T-helper 2 cell treated with Interferon-gamma antibody and Interleukin-4, amounts not matched to agents 5 μg/mL and 100 μg/mL, for 36 hours (primary cell): ENCODE data around the gene ARHGEF33.
A peak's percentile ranks its signal among the peaks of the same experiment; 100 is the strongest.
"Not testable (repeated sequence)": the region's sequence is repeated elsewhere in the genome, so short reads cannot be mapped to it uniquely, and the experiment has no call there.

Source experiments
- DNase-seq: peaks from one replicate; pipeline ENCODE4 v3.0.0; 2021; ENCODE audit warnings: low spot score
- H3K27ac Mint-ChIP-seq: one replicate; pipeline ENCODE4 v1.8.0; 2021; ENCODE audit warnings: mild to moderate bottlenecking, mixed read lengths
- H3K27me3 Mint-ChIP-seq: one replicate; pipeline ENCODE4 v1.8.0; 2021; ENCODE audit warnings: low read depth, mixed read lengths
- H3K36me3 Mint-ChIP-seq: one replicate; pipeline ENCODE4 v1.8.0; 2021; ENCODE audit warnings: low read depth, mixed read lengths
- H3K4me1 Mint-ChIP-seq: one replicate; pipeline ENCODE4 v1.8.0; 2021; ENCODE audit warnings: low read depth, mixed read lengths
- H3K4me3 Mint-ChIP-seq: one replicate; pipeline ENCODE4 v1.8.0; 2022; ENCODE audit warnings: mild to moderate bottlenecking, moderate library complexity, mixed read lengths
- H3K9me3 Mint-ChIP-seq: one replicate; pipeline ENCODE4 v1.8.0; 2021; ENCODE audit warnings: mixed read lengths

ARHGEF33 gene

DNA sequence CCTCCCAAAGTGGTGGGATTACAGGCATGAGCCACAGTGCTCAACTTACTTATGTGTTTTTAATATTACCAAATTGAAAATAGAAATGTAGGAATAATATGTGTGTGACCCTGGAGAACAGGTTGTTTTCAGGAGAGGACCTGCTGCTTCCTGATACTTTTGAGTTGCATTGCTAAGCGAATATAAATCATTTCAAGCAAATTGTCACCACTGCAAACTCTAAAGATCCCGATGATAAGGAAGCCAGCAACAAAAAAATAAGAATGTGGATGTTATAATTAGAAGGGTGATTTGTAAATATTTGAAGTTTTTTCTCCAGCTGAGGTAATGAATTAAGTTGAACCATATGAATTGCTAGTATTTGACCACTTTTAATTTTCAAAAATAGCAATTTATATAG, 40.9 kb downstream of the ARHGEF33 start:
- H3K27me3 Mint-ChIP-seq, result peaks cover 19% of the 10 kb centered on the region
- DNase-seq, result no peak
- no peaks in the 10 kb centered on the region for H3K9me3 Mint-ChIP-seq
- no peaks in the 10 kb centered on the region for H3K36me3 Mint-ChIP-seq
- no peak overlapping the region for H3K4me3 Mint-ChIP-seq
- H3K4me1 Mint-ChIP-seq, result no peaks in the 10 kb centered on the region
- H3K27ac Mint-ChIP-seq, result no peak overlapping the region

DNA sequence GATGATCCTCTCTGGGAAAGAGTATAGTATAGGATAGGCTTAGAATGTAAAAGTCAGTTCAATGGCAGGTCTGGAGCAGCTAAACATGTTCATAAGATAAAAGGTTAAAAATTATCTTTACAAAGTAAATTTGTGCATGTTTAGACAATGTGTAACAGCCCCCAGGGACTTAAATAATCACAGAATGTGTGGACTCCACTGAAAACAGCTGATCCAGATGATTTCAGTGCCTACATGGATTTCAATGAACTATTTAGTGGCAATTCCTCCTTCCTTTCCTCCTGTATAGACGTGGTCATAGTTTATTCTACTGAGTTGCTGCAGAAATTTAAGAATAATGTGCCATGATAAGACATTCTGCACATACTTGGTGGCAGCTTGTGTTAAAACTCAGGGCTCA, 42.9 kb downstream of the ARHGEF33 start:
- Mint-ChIP-seq H3K4me3 (no peak overlapping the region), H3K27ac (no peak overlapping the region), H3K27me3 (peaks cover 10% of the 10 kb centered on the region), H3K9me3 (no peaks in the 10 kb centered on the region), H3K4me1 (no peaks in the 10 kb centered on the region), H3K36me3 (no peaks in the 10 kb centered on the region)
- DNase-seq, result no peak

DNA sequence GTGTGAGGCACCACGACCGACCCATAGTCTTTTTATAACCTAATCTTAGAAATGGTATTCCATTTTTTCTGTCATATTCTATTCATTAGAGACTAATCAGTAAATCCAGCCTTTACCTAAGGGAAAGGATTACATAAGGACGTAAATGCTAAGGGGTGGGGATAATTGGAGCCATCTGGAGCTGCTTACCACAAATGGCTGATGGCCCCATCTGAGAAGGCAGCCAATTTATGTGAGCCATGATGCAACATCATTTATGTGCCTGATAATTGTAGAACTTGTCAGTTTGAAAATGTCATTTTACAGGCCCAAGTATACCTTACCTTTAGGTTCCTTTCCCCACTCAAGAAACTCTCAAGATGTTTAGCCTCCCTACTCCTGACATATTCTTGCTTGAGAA, 44.0 kb downstream of the ARHGEF33 start:
- Mint-ChIP-seq H3K9me3 (no peaks in the 10 kb centered on the region), H3K4me1 (no peaks in the 10 kb centered on the region), H3K36me3 (no peaks in the 10 kb centered on the region), H3K4me3 (no peak overlapping the region), H3K27me3 (peaks cover 5% of the 10 kb centered on the region), H3K27ac (no peak overlapping the region)
- no peak for DNase-seq

DNA sequence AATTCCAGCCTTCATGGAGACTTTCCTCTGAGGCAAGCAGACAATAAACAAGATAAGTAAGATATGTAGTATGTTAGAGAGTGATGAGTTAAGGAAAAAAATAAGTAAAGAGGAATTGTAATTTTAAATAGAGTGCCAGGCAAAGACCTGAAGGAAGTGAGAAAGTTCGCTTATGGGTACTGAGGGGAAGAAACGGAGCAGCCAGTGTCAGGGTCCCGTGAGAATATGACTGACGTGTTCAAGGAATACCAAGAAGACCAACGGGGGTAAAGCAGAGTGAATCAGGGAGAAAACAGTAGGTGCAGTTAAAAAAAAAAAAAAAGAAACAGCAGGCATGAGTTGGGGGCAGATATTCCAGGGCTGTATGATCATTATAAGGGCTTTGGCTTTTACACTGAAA, 45.1 kb downstream of the ARHGEF33 start:
- Mint-ChIP-seq H3K36me3 (no peaks in the 10 kb centered on the region), H3K4me1 (no peaks in the 10 kb centered on the region), H3K4me3 (no peak overlapping the region), H3K27me3 (peaks cover 3% of the 10 kb centered on the region), H3K27ac (no peak overlapping the region), H3K9me3 (no peaks in the 10 kb centered on the region)
- DNase-seq, result no peak

DNA sequence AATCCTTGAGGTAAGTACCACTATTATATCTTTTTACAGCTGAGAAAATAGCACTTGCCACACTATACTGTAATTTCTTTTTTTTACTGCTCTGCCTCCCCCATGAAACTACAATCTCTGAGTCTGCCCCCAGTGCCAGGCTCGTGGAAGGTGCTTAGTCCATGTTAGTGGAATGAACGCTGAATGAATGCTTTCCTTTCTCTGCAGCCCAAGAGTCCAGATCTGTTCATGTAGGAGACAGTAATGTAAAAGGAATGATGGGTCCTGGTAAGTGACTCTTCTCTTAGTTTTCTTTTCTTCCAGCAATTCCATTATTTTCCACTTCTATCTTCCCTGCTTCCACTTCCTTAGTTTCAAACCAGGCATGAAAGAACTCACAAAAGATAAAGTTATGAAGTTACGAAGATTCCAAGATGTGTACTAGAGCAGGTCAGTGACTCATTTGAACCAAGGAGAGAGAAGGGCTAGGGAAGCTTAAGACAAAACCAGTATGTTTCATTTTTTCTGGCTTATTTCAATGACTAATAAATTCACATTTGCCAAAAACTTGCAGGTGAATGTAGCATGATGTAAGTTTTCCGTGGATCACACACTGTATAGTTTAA, 46.0 kb downstream of the ARHGEF33 start:
- Mint-ChIP-seq H3K4me3 (no peak overlapping the region), H3K27ac (no peak overlapping the region), H3K9me3 (no peaks in the 10 kb centered on the region), H3K27me3 (peaks cover 5% of the 10 kb centered on the region), H3K4me1 (no peaks in the 10 kb centered on the region), H3K36me3 (no peaks in the 10 kb centered on the region)
- DNase-seq, result no peak

DNA sequence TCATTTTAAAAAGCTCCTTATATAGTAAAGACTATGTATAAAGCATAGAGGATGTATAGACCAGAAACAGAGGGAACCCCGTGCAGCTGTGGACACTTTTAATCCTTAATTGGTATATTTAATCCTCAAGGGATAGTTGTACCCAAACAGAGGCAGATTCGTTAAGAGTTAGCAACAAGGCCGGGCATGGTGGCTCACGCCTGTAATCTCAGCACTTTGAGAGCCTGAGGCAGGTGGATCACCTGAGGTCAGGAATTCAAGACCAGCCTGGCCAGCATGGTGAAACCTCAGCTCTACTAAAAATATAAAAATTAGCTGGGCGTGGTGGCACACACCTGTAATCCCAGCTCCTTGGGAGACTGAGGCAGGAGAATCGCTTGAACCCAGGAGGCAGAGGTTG, 46.8 kb downstream of the ARHGEF33 start:
- H3K4me1 Mint-ChIP-seq, H3K36me3 Mint-ChIP-seq, H3K27me3 Mint-ChIP-seq, H3K27ac Mint-ChIP-seq, DNase-seq, H3K4me3 Mint-ChIP-seq, H3K9me3 Mint-ChIP-seq: not testable (repeated sequence)

DNA sequence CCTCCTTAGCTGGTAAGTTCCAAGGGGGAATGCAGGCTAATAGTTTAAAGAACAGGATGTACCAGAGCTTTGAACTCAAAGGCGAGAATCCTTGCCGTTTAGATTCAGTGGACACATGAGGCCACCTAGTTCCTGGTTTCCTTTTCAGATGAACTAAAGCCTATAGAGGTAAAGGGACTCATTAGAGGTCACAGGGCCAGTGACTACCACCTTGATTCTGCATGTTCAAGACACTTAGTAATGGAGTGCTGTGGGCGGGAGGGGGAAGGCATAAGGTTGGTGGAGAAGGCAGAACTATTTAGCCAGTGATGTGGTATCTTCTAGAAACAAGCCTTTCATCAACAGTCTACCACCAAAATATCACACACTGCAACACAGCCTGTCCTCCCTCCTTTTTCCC, 47.9 kb downstream of the ARHGEF33 start:
- H3K27ac Mint-ChIP-seq, result no peak overlapping the region
- H3K4me1 Mint-ChIP-seq, result no peaks in the 10 kb centered on the region
- H3K4me3 Mint-ChIP-seq, result no peak overlapping the region
- peaks cover 8% of the 10 kb centered on the region for H3K27me3 Mint-ChIP-seq
- no peaks in the 10 kb centered on the region for H3K36me3 Mint-ChIP-seq
- H3K9me3 Mint-ChIP-seq, result no peaks in the 10 kb centered on the region
- DNase-seq, result no peak

DNA sequence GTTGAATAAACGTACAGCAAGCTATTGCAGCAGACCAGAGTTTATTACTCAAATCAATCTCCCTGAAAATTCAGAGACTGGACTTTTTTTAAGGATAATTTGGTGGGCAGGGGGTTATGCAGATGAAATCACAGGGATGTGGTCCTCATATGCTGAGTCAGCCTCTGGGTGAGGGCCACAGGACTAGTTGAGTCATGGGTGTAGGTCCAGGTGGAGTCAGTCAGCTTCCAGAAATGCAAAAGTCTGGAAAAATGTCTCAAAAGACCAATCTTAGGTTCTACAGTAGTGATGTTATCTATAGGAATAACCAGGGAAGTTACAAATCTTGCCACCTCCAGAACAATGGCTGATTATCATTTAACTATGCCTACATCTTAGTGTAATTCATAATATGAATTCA, 51.1 kb downstream of the ARHGEF33 start:
- H3K4me3 Mint-ChIP-seq, result no peak overlapping the region
- H3K36me3 Mint-ChIP-seq, result no peaks in the 10 kb centered on the region
- H3K4me1 Mint-ChIP-seq, result no peaks in the 10 kb centered on the region
- peaks cover 8% of the 10 kb centered on the region for H3K27me3 Mint-ChIP-seq
- no peak overlapping the region for H3K27ac Mint-ChIP-seq
- no peaks in the 10 kb centered on the region for H3K9me3 Mint-ChIP-seq
- DNase-seq, result no peak

DNA sequence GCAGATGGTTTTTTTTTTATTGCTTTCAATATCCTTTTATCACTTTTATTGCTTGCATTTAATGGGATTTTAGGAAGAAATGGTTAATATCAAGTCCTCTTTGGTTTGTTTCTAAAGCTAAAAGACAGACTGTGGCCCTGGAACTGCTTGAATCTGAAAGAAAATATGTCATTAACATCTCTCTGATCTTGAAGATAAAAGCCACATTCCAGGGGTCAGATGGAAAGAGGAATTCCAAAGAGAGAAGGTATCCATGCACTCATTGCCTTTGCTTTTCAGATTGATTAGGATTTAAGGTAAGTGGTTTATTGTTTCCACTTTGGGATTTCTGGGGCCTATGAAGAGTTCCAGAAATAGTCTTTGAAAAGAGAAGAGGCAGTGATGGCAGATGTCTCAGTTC, 54.1 kb downstream of the ARHGEF33 start:
- no peak for DNase-seq
- Mint-ChIP-seq H3K36me3 (no peaks in the 10 kb centered on the region), H3K4me1 (no peaks in the 10 kb centered on the region), H3K27ac (no peak overlapping the region), H3K9me3 (no peaks in the 10 kb centered on the region), H3K27me3 (peaks cover 8% of the 10 kb centered on the region), H3K4me3 (no peak overlapping the region)

DNA sequence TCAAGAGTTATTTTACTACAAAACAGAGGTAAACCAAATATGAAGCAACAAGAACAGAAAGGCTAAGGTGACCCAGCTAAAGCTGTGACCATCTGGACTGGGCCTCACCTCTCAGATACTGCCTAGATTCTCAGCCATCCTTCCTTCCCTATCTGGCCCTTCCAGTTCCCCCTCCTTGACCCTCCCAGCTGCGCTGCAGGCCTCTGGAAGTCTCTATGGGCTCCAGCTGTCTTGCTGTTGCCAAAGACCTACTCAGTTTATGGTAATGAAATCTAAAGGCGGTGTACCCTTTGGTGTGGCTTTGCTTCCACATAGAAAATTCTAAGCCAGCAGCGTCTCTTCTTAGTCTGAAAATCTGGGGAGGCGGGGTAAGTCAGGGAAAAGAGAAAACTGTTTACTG, 55.7 kb downstream of the ARHGEF33 start:
- Mint-ChIP-seq H3K27me3 (peaks cover 8% of the 10 kb centered on the region), H3K4me1 (no peaks in the 10 kb centered on the region), H3K9me3 (no peaks in the 10 kb centered on the region), H3K4me3 (no peak overlapping the region), H3K36me3 (no peaks in the 10 kb centered on the region), H3K27ac (no peak overlapping the region)
- no peak for DNase-seq

DNA sequence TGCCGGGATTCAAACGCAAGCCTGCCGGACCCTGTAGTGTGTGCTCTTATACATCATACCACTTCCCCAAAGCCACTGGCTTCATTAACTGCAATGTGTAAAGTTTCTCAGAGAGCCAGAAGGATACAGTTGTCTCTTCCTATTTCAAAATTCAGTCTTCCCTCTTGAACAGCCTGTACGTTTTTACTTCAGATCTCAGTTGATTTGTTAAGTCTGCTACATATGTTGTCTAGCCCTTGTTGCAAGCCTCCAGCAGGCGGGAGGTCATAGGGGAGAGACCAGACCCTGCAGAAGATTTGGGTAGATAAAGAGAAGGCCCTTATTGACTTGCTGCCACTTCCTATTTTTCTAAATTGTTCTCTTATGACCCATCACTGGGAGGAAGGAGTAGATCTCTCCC, 56.2 kb downstream of the ARHGEF33 start:
- H3K4me3 Mint-ChIP-seq, result no peak overlapping the region
- H3K4me1 Mint-ChIP-seq, result no peaks in the 10 kb centered on the region
- DNase-seq, result no peak
- H3K27me3 Mint-ChIP-seq, result peaks cover 7% of the 10 kb centered on the region
- H3K27ac Mint-ChIP-seq, result no peak overlapping the region
- H3K36me3 Mint-ChIP-seq, result no peaks in the 10 kb centered on the region
- no peaks in the 10 kb centered on the region for H3K9me3 Mint-ChIP-seq

DNA sequence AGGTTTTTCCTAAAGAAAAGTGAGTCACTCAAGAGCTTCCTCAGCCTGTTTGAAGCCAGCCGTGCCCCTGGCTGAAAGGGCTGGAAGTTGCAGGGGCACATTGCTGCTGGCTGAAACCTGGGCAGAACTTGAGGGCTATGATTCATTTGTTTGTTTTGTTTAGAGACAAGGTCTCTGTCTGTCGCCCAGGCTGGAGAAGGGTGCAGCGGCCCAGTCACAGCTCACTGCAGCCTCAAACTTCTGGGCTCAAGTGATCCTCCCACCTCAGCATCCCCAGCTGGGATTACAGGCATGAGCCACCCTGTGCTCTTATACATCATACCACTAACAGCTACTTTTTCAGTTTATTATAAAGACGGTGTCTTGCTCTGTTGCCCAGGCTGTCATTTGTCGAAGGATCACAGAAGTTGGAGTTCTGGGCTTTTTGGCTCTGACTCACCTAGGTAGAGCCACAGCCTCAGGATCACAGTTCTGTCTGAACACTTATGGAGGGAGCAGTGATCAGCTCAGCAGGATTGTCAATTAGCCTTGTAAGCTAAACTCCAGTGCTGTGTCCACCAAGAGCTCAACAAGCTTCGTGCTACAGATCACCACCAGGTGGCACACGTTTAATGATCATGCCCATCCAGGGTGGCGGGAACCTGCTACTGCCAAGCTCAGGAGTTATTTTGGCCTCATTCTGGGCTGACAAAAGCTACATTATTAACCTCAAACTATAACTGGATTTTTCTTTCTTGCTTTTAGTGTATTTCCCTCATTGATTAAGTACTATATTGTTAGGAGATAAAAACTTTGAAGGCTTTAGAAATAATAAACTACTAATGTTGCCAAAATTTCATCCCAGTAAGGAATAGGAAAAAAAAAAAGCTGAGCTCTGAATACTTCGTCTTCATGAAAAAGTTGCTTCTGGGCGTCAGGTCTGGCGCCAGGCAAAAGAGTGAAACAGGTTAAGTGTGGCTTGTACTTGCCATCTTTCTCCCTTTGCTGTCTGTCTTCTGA, 57.9 kb downstream of the ARHGEF33 start:
- Mint-ChIP-seq H3K27ac (no peak overlapping the region), H3K4me3 (no peak overlapping the region), H3K4me1 (no peaks in the 10 kb centered on the region), H3K9me3 (no peaks in the 10 kb centered on the region), H3K27me3 (peaks cover 12% of the 10 kb centered on the region), H3K36me3 (no peaks in the 10 kb centered on the region)
- peak; percentile 54 for DNase-seq

DNA sequence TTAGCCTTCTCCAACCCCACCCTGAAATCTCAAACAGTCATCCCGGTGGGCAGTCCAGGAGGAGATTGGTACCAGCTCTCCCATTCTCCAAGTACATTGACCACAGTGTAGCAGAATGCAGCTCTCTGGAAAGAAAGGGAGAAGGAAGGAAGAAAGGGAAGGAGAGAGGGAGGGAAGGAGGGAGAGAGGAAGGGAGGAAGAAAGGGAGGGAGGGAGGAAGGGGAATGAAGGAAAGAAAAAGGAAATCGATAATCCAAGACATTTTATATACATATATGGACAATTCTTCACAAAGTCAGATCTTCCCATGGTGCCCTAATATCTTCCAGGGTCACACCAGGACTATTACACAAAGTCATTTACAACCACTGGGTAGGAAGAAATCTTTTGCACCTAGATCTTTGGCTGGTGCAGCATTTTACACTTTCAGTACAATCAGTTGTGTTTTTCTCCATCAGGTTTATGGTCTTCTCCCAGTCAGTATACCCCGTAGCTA, 58.8 kb downstream of the ARHGEF33 start:
- no peaks in the 10 kb centered on the region for H3K9me3 Mint-ChIP-seq
- no peak for DNase-seq
- H3K27me3 Mint-ChIP-seq, result peaks cover 14% of the 10 kb centered on the region
- H3K4me1 Mint-ChIP-seq, result no peaks in the 10 kb centered on the region
- no peak overlapping the region for H3K27ac Mint-ChIP-seq
- H3K4me3 Mint-ChIP-seq, result no peak overlapping the region
- no peaks in the 10 kb centered on the region for H3K36me3 Mint-ChIP-seq

DNA sequence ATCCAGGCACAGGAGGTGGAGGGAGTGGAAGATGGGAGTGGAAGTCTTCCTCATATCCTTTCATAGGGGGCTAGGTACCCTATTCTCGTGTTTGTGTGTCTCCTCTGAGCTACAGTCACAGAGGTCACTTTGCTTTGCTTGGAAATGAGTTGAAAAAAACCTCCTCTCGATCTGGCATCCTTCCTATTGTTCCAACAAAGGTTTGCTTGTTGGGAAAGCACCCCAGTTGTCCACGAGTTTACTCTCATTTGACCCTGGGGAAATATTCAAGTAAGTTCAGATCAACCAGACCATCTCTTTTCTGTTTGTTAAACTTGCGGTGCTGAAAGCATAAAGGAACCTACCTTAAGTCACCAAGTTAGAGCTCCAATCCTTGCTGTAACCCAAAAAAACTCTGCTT, 59.3 kb downstream of the ARHGEF33 start:
- no peak for DNase-seq
- Mint-ChIP-seq H3K9me3 (no peaks in the 10 kb centered on the region), H3K4me3 (no peak overlapping the region), H3K27ac (no peak overlapping the region), H3K27me3 (peaks cover 17% of the 10 kb centered on the region), H3K36me3 (no peaks in the 10 kb centered on the region), H3K4me1 (no peaks in the 10 kb centered on the region)
